MM.1S (cell line): Measurements from ENCODE around the gene CELA2B.

Experiments
- EZH2 ChIP-seq: fragments of 300-600 bp; sonication (generic); optimal IDR thresholded peaks from 2 replicates; pipeline ENCODE3; 2017; ENCODE audit warnings: low read depth, mild to moderate bottlenecking, antibody characterized with exemption, low read length, mixed read lengths
- EZH2phosphoT487 ChIP-seq: fragments of 300-600 bp; sonication (generic); IDR thresholded peaks from 2 replicates; pipeline ENCODE4 v1.6.1; 2018; ENCODE audit warnings: antibody characterized with exemption, low read length
- TF ChIP-seq, protein P1 (sequence below): fragments of 300-600 bp; sonication (generic); IDR thresholded peaks from 2 replicates; pipeline ENCODE4 v1.5.1; 2016; ENCODE audit warnings: antibody characterized with exemption, low read length, mixed read lengths

DNA sequence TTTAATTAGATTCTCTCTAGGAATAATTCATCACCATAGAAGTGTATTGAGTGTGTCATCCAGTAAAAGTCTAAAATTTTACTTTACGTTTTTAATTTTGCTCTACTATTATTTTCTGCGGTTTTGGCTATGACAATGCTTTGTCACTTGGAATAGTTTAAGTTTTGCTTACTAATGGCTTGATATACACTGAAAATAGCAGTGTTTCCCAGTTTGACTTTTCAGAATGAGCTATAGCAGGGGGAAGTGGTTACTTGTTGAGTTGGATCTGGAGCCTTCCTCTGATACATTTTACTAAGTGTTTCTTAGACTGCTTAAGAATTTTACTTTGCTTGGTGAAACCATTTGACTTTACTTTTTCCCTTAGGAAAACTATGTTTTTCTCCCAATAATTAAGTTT is 55.8 kb downstream of the CELA2B start:
- TF ChIP-seq, protein P1, sequence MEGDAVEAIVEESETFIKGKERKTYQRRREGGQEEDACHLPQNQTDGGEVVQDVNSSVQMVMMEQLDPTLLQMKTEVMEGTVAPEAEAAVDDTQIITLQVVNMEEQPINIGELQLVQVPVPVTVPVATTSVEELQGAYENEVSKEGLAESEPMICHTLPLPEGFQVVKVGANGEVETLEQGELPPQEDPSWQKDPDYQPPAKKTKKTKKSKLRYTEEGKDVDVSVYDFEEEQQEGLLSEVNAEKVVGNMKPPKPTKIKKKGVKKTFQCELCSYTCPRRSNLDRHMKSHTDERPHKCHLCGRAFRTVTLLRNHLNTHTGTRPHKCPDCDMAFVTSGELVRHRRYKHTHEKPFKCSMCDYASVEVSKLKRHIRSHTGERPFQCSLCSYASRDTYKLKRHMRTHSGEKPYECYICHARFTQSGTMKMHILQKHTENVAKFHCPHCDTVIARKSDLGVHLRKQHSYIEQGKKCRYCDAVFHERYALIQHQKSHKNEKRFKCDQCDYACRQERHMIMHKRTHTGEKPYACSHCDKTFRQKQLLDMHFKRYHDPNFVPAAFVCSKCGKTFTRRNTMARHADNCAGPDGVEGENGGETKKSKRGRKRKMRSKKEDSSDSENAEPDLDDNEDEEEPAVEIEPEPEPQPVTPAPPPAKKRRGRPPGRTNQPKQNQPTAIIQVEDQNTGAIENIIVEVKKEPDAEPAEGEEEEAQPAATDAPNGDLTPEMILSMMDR: no peak
- no peak for TF ChIP-seq EZH2
- no peak for TF ChIP-seq EZH2phosphoT487
